ENCODE data around the gene SUGP1. TPM values are rescaled to one million over a fixed set of nuclear protein-coding genes. Genes with fewer than 3 reads are reported as not detected.
"Not testable (repeated sequence)": the region's sequence is repeated elsewhere in the genome, so short reads cannot be mapped to it uniquely, and the experiment has no call there.

Gene SUGP1
- 20.1 and 23.1 TPM in 2 replicates for total RNA-seq (2014; rRNA removed; shearing (Covaris generic))
- 29.0 and 29.6 TPM in 2 replicates for polyA plus RNA-seq (2015; cell fraction: cytosol; rRNA removed)
- 48.7 and 77.6 TPM in 2 replicates for polyA plus RNA-seq (2015; cell fraction: nucleus; rRNA removed)

GRCh38 chr19:19320361-19321140 lies at the start of gene SUGP1, which contains the start of gene MAU2:
Gene SUGP1, minus strand, starts transcription at chr19:19320509. Its CDS starts 13 bp downstream, at chr19:19320496.
Gene MAU2, plus strand, starts transcription at chr19:19320829. Its CDS starts 31 bp downstream, at chr19:19320860.
- in situ Hi-C loops (cut with HindIII; ENCODE audit: low pct_unique_long_range_greater_than_20kb, low sequenced_read_pairs) = no loop called here
- DNase-seq (ENCODE audit: low read depth, low spot score) = peak; percentile 84

GRCh38 chr19:19368087-19368486 lies 47.8 kb upstream of the SUGP1 start:
- in situ Hi-C loops (cut with HindIII; ENCODE audit: low pct_unique_long_range_greater_than_20kb, low sequenced_read_pairs) = no loop called here
- no peak for DNase-seq (ENCODE audit: low read depth, low spot score)

- in situ Hi-C loops (cut with HindIII; ENCODE audit: low pct_unique_long_range_greater_than_20kb, low sequenced_read_pairs) = no loop called here
- DNase-seq (ENCODE audit: low read depth, low spot score) = peak; percentile 86
Measured at GRCh38 chr19:19366434-19367396, 46.4 kb upstream of the SUGP1 start.

GRCh38 chr19:19362075-19362474 lies 41.8 kb upstream of the SUGP1 start:
- no peak for DNase-seq (ENCODE audit: low read depth, low spot score)
- in situ Hi-C loops (cut with HindIII; ENCODE audit: low pct_unique_long_range_greater_than_20kb, low sequenced_read_pairs) = no loop called here

- in situ Hi-C loops (cut with HindIII; ENCODE audit: low pct_unique_long_range_greater_than_20kb, low sequenced_read_pairs) = no loop called here
- peak; percentile 91 for DNase-seq (ENCODE audit: low read depth, low spot score)
Measured at GRCh38 chr19:19361075-19361594, 40.8 kb upstream of the SUGP1 start.

GRCh38 chr19:19356901-19357566 lies 36.7 kb upstream of the SUGP1 start:
- DNase-seq (ENCODE audit: low read depth, low spot score) = no peak
- in situ Hi-C loops (cut with HindIII; ENCODE audit: low pct_unique_long_range_greater_than_20kb, low sequenced_read_pairs) = no loop called here

- in situ Hi-C loops (cut with HindIII; ENCODE audit: low pct_unique_long_range_greater_than_20kb, low sequenced_read_pairs) = no loop called here
- DNase-seq (ENCODE audit: low read depth, low spot score) = no peak
Measured at GRCh38 chr19:19356500-19356899, 36.2 kb upstream of the SUGP1 start.

GRCh38 chr19:19355606-19356139 lies 35.4 kb upstream of the SUGP1 start:
- DNase-seq (ENCODE audit: low read depth, low spot score) = no peak
- in situ Hi-C loops (cut with HindIII; ENCODE audit: low pct_unique_long_range_greater_than_20kb, low sequenced_read_pairs) = no loop called here

GRCh38 chr19:19354932-19355331 lies 34.6 kb upstream of the SUGP1 start:
- DNase-seq (ENCODE audit: low read depth, low spot score) = no peak
- in situ Hi-C loops (cut with HindIII; ENCODE audit: low pct_unique_long_range_greater_than_20kb, low sequenced_read_pairs) = no loop called here

- in situ Hi-C loops (cut with HindIII; ENCODE audit: low pct_unique_long_range_greater_than_20kb, low sequenced_read_pairs) = no loop called here
- DNase-seq (ENCODE audit: low read depth, low spot score) = no peak
Measured at GRCh38 chr19:19354007-19354406, 33.7 kb upstream of the SUGP1 start.

- in situ Hi-C loops (cut with HindIII; ENCODE audit: low pct_unique_long_range_greater_than_20kb, low sequenced_read_pairs) = no loop called here
Measured at GRCh38 chr19:19352823-19353222, 32.5 kb upstream of the SUGP1 start.

GRCh38 chr19:19350756-19351155 lies 30.4 kb upstream of the SUGP1 start:
- in situ Hi-C loops (cut with HindIII; ENCODE audit: low pct_unique_long_range_greater_than_20kb, low sequenced_read_pairs); DNase-seq (ENCODE audit: low read depth, low spot score): not testable (repeated sequence)

More at GRCh38 chr19:19352823-19353222, 32.5 kb upstream of the SUGP1 start:
- no peak for DNase-seq (ENCODE audit: low read depth, low spot score)

- in situ Hi-C loops (cut with HindIII; ENCODE audit: low pct_unique_long_range_greater_than_20kb, low sequenced_read_pairs) = no loop called here
- no peak for DNase-seq (ENCODE audit: low read depth, low spot score)
Measured at GRCh38 chr19:19349365-19349764, 29.1 kb upstream of the SUGP1 start.

GRCh38 chr19:19348266-19348665 lies 28.0 kb upstream of the SUGP1 start:
- in situ Hi-C loops (cut with HindIII; ENCODE audit: low pct_unique_long_range_greater_than_20kb, low sequenced_read_pairs) = no loop called here

GRCh38 chr19:19347401-19348110 lies 27.2 kb upstream of the SUGP1 start:
- no peak for DNase-seq (ENCODE audit: low read depth, low spot score)
- in situ Hi-C loops (cut with HindIII; ENCODE audit: low pct_unique_long_range_greater_than_20kb, low sequenced_read_pairs) = no loop called here

More at GRCh38 chr19:19348266-19348665, 28.0 kb upstream of the SUGP1 start:
- DNase-seq (ENCODE audit: low read depth, low spot score) = no peak

GRCh38 chr19:19345970-19346369 lies 25.7 kb upstream of the SUGP1 start:
- in situ Hi-C loops (cut with HindIII; ENCODE audit: low pct_unique_long_range_greater_than_20kb, low sequenced_read_pairs) = no loop called here
- no peak for DNase-seq (ENCODE audit: low read depth, low spot score)

Data from SK-MEL-5 (cell line).